GM13977 (cell line): ENCODE measurements around the gene GSE1.

Experiments
- DNase-seq: peaks from one replicate; pipeline ENCODE4 v3.0.0; 2012; ENCODE audit warnings: low spot score
- in situ Hi-C: fragments of 300-500 bp; cut with MboI; formaldehyde crosslinking; loops from one replicate; pipeline ENCODE4 v1.12.0; 2022; ENCODE audit warnings: low sequenced_read_pairs, low pct_unique_long_range_greater_than_20kb, mixed read lengths, inconsistent platforms; ENCODE audit not compliant: unreplicated experiment
- TF ChIP-seq, protein P1 (sequence below): IDR thresholded peaks from 2 replicates; pipeline ENCODE4 v1.5.1; 2012; ENCODE audit warnings: mild to moderate bottlenecking, control low read depth; ENCODE audit not compliant: insufficient read depth; ENCODE audit errors: extremely low read depth, missing control alignments

GSE1 gene

DNA sequence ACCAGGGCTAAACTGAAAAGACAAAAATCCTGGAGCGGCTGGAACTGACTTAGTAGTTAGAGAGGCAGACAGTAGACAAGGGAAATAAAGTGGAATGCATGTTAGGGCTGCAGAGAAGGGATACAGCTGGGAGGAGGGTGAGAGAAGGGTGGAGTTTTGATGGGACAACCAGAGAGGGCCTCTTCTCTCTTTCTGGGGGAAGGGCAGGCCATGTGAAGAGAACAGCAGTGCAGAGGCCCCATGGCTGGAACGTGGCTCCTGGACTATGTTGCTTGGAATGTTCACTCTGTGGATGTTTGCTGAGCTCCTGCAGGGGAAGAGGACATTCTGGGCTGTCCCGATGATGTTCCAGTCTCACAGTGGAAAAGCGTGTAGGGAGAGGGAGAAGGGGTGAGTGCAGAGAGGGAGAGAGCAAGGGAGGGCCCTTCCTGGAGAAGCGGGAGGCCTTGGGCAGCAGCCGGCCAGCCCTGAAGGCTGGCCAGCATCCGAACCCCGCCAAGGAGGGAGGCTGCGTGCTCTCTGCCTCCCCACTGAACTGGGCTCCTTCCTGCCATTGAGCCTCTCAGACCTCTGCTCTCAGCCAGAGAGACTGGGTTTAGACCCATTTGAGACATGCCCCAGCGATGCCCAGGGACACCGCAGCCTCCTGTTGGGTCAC, 33.1 kb upstream of the GSE1 start:
- no peak for DNase-seq
- TF ChIP-seq, protein P1, sequence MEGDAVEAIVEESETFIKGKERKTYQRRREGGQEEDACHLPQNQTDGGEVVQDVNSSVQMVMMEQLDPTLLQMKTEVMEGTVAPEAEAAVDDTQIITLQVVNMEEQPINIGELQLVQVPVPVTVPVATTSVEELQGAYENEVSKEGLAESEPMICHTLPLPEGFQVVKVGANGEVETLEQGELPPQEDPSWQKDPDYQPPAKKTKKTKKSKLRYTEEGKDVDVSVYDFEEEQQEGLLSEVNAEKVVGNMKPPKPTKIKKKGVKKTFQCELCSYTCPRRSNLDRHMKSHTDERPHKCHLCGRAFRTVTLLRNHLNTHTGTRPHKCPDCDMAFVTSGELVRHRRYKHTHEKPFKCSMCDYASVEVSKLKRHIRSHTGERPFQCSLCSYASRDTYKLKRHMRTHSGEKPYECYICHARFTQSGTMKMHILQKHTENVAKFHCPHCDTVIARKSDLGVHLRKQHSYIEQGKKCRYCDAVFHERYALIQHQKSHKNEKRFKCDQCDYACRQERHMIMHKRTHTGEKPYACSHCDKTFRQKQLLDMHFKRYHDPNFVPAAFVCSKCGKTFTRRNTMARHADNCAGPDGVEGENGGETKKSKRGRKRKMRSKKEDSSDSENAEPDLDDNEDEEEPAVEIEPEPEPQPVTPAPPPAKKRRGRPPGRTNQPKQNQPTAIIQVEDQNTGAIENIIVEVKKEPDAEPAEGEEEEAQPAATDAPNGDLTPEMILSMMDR: no peak
- in situ Hi-C loops: no loop called here

DNA sequence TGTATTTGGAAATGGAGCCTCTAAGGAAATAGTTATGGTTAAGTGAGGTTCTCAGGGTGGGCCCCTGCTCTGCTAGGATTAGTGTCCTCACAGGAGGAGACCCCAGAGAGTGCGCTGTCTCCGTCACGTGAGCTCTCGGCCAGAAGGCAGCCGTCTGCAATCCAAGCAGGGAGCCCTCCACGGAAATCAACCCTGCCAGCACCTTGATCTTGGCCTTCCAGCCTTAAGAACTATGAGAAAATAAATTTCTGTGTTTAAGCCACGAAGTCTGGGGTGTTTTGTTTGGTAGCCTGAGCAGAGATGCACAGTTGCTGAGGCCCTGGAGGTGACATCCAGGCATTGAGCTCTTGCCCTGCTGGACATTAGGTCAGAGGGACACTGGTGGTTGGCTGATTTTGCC, 32.4 kb upstream of the GSE1 start:
- TF ChIP-seq, protein P1: no peak
- in situ Hi-C loops: no loop called here

DNA sequence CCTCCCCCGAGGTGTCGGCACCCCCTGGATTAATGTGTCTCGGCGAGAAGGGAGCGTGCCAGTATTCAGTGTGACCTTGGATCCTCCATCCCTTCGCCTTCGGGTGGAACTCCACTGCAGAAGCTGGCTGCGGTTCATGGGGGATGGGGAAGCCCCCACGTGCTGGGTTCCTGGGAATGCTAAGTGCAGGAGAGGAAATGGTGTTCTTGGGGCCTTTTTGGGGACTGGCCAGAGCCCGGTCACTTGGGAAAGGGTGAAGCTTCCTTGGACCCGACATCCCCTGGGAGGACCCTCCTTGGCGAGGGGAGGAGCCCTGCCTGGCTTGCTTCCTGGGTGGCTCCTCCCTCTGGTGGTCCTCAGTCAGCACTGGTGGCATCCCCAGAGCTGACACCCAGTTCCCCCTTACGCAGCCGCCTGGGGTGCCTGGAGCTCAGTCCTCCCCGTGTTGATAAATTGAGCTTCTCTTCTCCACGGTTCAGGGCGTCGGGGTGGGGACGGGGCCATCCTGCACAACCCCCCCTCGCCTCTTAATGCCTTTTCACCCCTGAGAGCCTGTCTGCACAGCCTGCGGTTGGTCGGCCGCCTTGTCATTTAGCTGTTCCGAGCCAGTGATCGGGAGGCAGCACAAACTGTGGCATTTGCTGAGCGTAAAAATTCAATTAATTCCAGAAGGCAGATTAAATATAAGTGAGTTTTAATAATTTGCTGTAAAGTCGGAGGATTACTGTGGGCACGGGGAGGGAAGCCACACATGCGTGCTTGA, 30.7 kb upstream of the GSE1 start:
- no peak for DNase-seq
- TF ChIP-seq, protein P1: no peak
- in situ Hi-C loops: no loop called here

More for the DNA sequence above, 32.4 kb upstream of the GSE1 start:
- no peak for DNase-seq

DNA sequence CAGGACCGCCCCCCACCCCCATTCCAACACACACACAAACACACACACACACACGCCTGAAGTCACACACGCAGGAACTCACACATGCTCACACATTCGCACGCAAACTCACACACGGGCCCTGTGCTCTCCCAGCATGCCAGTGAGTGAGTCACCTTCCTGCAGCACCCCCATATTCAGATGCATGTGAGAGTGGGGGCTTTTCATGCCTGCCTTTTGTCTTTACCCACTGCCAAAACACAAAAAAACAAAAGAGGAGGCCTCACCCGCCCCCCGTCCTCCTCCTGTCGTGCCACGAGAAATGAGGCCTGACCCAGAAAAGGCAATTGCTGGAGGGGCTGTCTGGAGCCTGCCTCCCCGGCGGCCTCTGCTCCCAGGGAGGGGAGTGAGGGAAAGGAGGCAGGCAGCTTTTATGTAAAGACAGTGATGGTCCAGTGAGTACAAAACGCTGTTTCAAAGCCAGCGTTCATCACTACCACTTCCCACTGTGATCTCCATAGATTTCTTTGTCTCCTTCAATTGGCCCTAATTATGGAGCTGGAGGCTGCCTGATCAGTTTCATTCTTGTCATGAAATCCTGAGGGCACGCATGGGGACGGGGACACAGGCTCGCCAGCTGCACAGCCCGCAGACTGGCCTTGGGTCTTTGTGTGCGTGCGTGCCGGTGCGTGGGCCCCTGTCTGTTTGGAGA, 29.5 kb upstream of the GSE1 start:
- in situ Hi-C loops: no loop called here
- TF ChIP-seq, protein P1: no peak
- no peak for DNase-seq

DNA sequence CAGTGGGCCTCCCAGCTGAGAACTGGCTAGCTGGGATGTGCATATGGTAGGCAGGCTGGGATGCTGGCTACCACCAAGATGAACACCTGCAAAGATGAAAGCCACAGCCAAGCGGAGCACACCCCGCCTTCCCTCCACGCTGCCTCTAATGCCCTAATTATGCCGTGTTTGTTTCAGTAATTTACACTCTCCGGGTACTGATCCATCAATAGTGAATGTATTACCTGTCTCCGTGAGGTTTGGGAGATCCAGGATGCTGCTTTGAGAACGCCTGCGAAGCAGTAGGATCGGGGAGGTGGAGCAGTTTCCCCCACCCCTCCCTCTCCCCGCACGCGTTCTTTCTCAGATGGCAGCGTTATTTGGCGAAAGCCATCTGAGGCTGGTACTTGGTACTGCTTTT, 28.9 kb upstream of the GSE1 start:
- no peak for DNase-seq
- TF ChIP-seq, protein P1: no peak
- in situ Hi-C loops: no loop called here

DNA sequence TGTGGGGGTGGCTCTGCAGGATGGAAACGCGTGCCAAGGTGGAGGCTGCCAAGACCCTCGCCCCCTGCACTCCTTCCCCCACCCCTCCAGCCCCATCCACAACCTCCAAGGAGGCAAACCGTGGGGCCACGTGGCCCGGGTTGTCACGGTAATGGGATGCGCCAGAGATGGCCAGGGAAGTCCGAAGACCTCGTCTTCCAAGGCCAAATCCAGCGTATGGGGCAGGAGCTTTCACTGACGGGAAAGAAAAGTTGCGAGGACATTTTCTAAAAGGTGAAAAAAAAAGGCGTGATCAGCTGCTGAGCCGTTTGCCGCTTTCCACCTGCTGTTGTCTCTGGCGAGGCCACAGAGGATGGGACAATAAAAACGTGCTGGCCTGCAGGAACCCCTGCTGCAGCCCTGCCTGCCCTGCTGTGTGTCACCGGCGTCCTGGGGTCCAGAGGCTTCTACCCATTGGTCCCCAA, 28.3 kb upstream of the GSE1 start:
- no peak for DNase-seq
- in situ Hi-C loops: no loop called here
- TF ChIP-seq, protein P1: no peak
